ENCODE measurements around the gene GOSR2. TPM values are rescaled to one million over a fixed set of nuclear protein-coding genes. Genes with fewer than 3 reads are reported as not detected.

GOSR2 gene
- total RNA-seq, 1 experiment from 2014 or later: 52.9 TPM

- Histone ChIP-seq H3K4me2 (ENCODE audit: low read length) (no peak overlapping the region), H3K9ac (ENCODE audit: low read length) (no peak overlapping the region), H3K27me3 (ENCODE audit: insufficient read depth, low read length) (no peaks in the 10 kb centered on the region), H3K27ac (ENCODE audit: low read depth, low read length) (no peak overlapping the region), H3K79me2 (ENCODE audit: insufficient read depth, low read length) (no peaks in the 10 kb centered on the region), H3K4me3 (replicated peaks in 1 of 2; ENCODE audit: low read depth in 1 of 2, low read length in 2 of 2) (no peak overlapping the region), H3K4me1 (ENCODE audit: control insufficient read depth in 1 of 2, insufficient read depth in 2 of 2, low read length in 2 of 2) (no peaks in the 10 kb centered on the region), H4K20me1 (ENCODE audit: insufficient read depth) (no peaks in the 10 kb centered on the region), H3K9me3 (ENCODE audit: control insufficient read depth in 1 of 2, insufficient read depth in 1 of 2, low read depth in 1 of 2, low read length in 2 of 2) (no peaks in the 10 kb centered on the region), H3K9me2 (ENCODE audit: insufficient read depth) (no peaks in the 10 kb centered on the region), H3K36me3 (ENCODE audit: control insufficient read depth in 1 of 2, insufficient read depth in 2 of 2, low read length in 2 of 2) (peaks cover 86 to 87% of the 10 kb centered on the region in 2 experiments), H2AFZ (ENCODE audit: low read depth, low read length, poor library complexity, severe bottlenecking) (no peak overlapping the region)
- ChIA-PET POLR2A (no interaction called here), CTCF (no interaction called here), RAD21 (ENCODE audit: low non-redundant PET in 1 of 2, low total read pairs in 2 of 2, uncharacterized antibody in 2 of 2, unreplicated experiment in 2 of 2) (no interaction called here)
- BruUV-seq (replicated peaks): no TSS peak
- no peak for DNase-seq (ENCODE audit: low read depth, low spot score)
- no peak for ATAC-seq
- no peak for TF ChIP-seq ATF3 (IDR thresholded peaks at IDR 0.05)
- no peak for TF ChIP-seq POLR2A (IDR thresholded peaks at IDR 0.05; ENCODE audit: borderline replicate concordance, extremely low read depth, insufficient read depth, insufficient read length)
- intact Hi-C loops (cut with micrococcal nuclease): no loop called here
These were observed 12.8 kb downstream of the GOSR2 start for GRCh38 chr17:46935658-46936266.

DNA sequence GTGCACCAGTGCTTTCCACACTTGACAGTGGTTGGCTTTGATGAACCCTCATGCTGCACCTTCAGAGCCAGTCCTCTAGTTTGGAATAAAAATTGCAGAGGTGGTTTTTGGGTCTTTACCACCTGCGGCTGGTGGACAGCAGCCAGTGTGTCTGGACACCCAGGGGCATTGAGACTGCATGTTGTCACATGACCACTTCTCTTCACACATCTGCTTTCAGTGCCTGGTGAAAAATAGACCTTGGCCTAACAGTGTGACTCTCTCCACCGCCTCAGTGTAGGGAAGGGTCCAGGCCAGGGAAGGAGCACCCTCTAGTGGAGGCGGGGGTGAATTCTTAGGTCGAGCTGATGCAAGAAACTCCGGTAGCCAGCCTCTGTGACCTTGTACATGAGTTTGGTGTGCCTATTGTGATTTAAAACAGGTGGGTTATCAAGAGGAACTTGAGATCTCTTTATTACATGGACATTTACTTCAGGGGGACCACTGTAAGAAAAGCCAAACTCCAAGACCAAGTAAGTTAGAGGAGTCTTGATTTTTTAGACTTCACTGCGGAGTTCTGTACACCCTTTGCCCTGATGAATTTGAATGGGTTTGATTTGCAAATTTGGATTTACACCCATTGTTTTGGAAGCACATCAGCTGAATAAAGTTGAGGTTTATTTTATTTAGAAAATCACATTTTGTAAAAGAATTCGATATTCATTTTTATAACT lies 17.9 kb downstream of the GOSR2 start:
- Histone ChIP-seq H3K4me1 (ENCODE audit: control insufficient read depth in 1 of 2, insufficient read depth in 2 of 2, low read length in 2 of 2) (no peaks in the 10 kb centered on the region), H3K27ac (ENCODE audit: low read depth, low read length) (no peak overlapping the region), H3K9me2 (ENCODE audit: insufficient read depth) (no peaks in the 10 kb centered on the region), H3K9ac (ENCODE audit: low read length) (no peak overlapping the region), H3K4me3 (replicated peaks in 1 of 2; ENCODE audit: low read depth in 1 of 2, low read length in 2 of 2) (no peak overlapping the region), H3K79me2 (ENCODE audit: insufficient read depth, low read length) (no peaks in the 10 kb centered on the region), H3K36me3 (ENCODE audit: control insufficient read depth in 1 of 2, insufficient read depth in 2 of 2, low read length in 2 of 2) (peaks cover 39% of the 10 kb centered on the region in 2 experiments), H3K9me3 (ENCODE audit: control insufficient read depth in 1 of 2, insufficient read depth in 1 of 2, low read depth in 1 of 2, low read length in 2 of 2) (no peaks in the 10 kb centered on the region), H3K4me2 (ENCODE audit: low read length) (no peak overlapping the region), H3K27me3 (ENCODE audit: insufficient read depth, low read length) (no peaks in the 10 kb centered on the region), H2AFZ (ENCODE audit: low read depth, low read length, poor library complexity, severe bottlenecking) (no peak overlapping the region), H4K20me1 (ENCODE audit: insufficient read depth) (no peaks in the 10 kb centered on the region)
- POLR2A ChIA-PET: interaction anchor here (1.0 kb wide), 1 partner anchor 10 kb away, joined by 4 read pairs; no protein-coding TSS in a partner anchor
- TF ChIP-seq, protein P1, sequence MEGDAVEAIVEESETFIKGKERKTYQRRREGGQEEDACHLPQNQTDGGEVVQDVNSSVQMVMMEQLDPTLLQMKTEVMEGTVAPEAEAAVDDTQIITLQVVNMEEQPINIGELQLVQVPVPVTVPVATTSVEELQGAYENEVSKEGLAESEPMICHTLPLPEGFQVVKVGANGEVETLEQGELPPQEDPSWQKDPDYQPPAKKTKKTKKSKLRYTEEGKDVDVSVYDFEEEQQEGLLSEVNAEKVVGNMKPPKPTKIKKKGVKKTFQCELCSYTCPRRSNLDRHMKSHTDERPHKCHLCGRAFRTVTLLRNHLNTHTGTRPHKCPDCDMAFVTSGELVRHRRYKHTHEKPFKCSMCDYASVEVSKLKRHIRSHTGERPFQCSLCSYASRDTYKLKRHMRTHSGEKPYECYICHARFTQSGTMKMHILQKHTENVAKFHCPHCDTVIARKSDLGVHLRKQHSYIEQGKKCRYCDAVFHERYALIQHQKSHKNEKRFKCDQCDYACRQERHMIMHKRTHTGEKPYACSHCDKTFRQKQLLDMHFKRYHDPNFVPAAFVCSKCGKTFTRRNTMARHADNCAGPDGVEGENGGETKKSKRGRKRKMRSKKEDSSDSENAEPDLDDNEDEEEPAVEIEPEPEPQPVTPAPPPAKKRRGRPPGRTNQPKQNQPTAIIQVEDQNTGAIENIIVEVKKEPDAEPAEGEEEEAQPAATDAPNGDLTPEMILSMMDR (IDR thresholded peaks at IDR 0.05 in 2 of 3, conservative IDR thresholded peaks at IDR 0.05 in 1 of 3; ENCODE audit: borderline replicate concordance in 1 of 3, insufficient read depth in 1 of 3, low read depth in 2 of 3, low read length in 2 of 3): peak; percentile 82 to 99 (median 97)
- no peak; the same call in none of the 2 replicates for TF ChIP-seq POLR2AphosphoS5 (IDR thresholded peaks at IDR 0.05; ENCODE audit: low read depth, low read length)
- TF ChIP-seq YY1 (IDR thresholded peaks at IDR 0.05; ENCODE audit: extremely low read depth, insufficient replicate concordance, low read depth, low read length): peak; percentile 27
- peak; percentile 13; the same call in 1 of the 2 replicates for TF ChIP-seq CBX3 (IDR thresholded peaks at IDR 0.05; ENCODE audit: low read depth)
- peak; percentile 56; the same call in 1 of the 2 replicates for TF ChIP-seq MAX (IDR thresholded peaks at IDR 0.05)
- peak; percentile 89 for TF ChIP-seq RAD21 (IDR thresholded peaks at IDR 0.05; ENCODE audit: low read depth)
- ATAC-seq (peak; percentile 84), DNase-seq (ENCODE audit: low read depth, low spot score) (peak; percentile 66)
- RAD21 ChIA-PET (ENCODE audit: low non-redundant PET in 1 of 2, low total read pairs in 2 of 2, uncharacterized antibody in 2 of 2, unreplicated experiment in 2 of 2): no interaction called here
- CTCF ChIA-PET: interaction anchor here (0.5 to 3.2 kb wide), 12 partner anchors 8 to 677 kb away, joined by 3 to 20 read pairs (median 4); no protein-coding TSS in a partner anchor
- BruUV-seq (replicated peaks): no TSS peak
- intact Hi-C loops (cut with micrococcal nuclease): loop anchor here (1.0 to 5.0 kb wide), 3 partner anchors 104 to 676 kb away; no protein-coding TSS in a partner anchor

All from HCT116 (cell line).